ENCODE results near the gene ERO1A.

Gene ERO1A

GRCh38 chr14:52694761-52695480 lies 437 bp downstream of the ERO1A start:
- no peak for DNase-seq (ENCODE audit: low read depth)

GRCh38 chr14:52693532-52693931 lies 1.8 kb downstream of the ERO1A start:
- no peak for DNase-seq (ENCODE audit: low read depth)

- DNase-seq (ENCODE audit: low read depth), result no peak
These were observed 2.3 kb downstream of the ERO1A start for GRCh38 chr14:52693036-52693435.

GRCh38 chr14:52692248-52692962 lies 3.0 kb downstream of the ERO1A start:
- DNase-seq (ENCODE audit: low read depth), result no peak

- DNase-seq (ENCODE audit: low read depth), result no peak
These were observed 4.2 kb downstream of the ERO1A start for GRCh38 chr14:52690983-52691760.

GRCh38 chr14:52686176-52686575 lies 9.2 kb downstream of the ERO1A start:
- no peak for DNase-seq (ENCODE audit: low read depth)

GRCh38 chr14:52683985-52684520 lies 11.3 kb downstream of the ERO1A start:
- DNase-seq (ENCODE audit: low read depth), result no peak

GRCh38 chr14:52678591-52678990 lies 16.8 kb downstream of the ERO1A start:
- no peak for DNase-seq (ENCODE audit: low read depth)

GRCh38 chr14:52663850-52664249 lies 31.5 kb downstream of the ERO1A start:
- DNase-seq (ENCODE audit: low read depth), result no peak

GRCh38 chr14:52661314-52661713 lies 34.0 kb downstream of the ERO1A start:
- DNase-seq (ENCODE audit: low read depth), result no peak

GRCh38 chr14:52660832-52661231 lies 34.5 kb downstream of the ERO1A start:
- no peak for DNase-seq (ENCODE audit: low read depth)

GRCh38 chr14:52660325-52660724 lies 35.0 kb downstream of the ERO1A start:
- no peak for DNase-seq (ENCODE audit: low read depth)

GRCh38 chr14:52656905-52657304 lies 38.5 kb downstream of the ERO1A start:
- DNase-seq (ENCODE audit: low read depth), result no peak

- no peak for DNase-seq (ENCODE audit: low read depth)
These were observed 44.6 kb downstream of the ERO1A start for GRCh38 chr14:52650774-52651173.

GRCh38 chr14:52649511-52649910 lies 45.8 kb downstream of the ERO1A start:
- no peak for DNase-seq (ENCODE audit: low read depth)

GRCh38 chr14:52641745-52642144 lies 53.6 kb downstream of the ERO1A start:
- DNase-seq (ENCODE audit: low read depth), result no peak

- DNase-seq (ENCODE audit: low read depth), result no peak
These were observed 55.2 kb downstream of the ERO1A start for GRCh38 chr14:52640137-52640536.

GRCh38 chr14:52619687-52620086 lies 75.7 kb downstream of the ERO1A start:
- no peak for DNase-seq (ENCODE audit: low read depth)

GRCh38 chr14:52618602-52619001 lies 76.8 kb downstream of the ERO1A start:
- no peak for DNase-seq (ENCODE audit: low read depth)

GRCh38 chr14:52610187-52610586 lies 85.2 kb downstream of the ERO1A start:
- DNase-seq (ENCODE audit: low read depth), result no peak

- DNase-seq (ENCODE audit: low read depth), result no peak
These were observed 85.8 kb downstream of the ERO1A start for GRCh38 chr14:52609445-52610044.

- DNase-seq (ENCODE audit: low read depth), result no peak
These were observed 88.3 kb downstream of the ERO1A start for GRCh38 chr14:52607061-52607460.

Data from non-pigmented ciliary epithelial cell (primary cell).